Right hindlimb (tissue), 1 donor: ENCODE data around the gene TMX2.
A peak's percentile ranks its signal among the peaks of the same experiment; 100 is the strongest.

Experiments
- DNase-seq: peaks from one replicate; pipeline ENCODE4 v3.0.0-alpha.2; 2018

Gene TMX2

DNA sequence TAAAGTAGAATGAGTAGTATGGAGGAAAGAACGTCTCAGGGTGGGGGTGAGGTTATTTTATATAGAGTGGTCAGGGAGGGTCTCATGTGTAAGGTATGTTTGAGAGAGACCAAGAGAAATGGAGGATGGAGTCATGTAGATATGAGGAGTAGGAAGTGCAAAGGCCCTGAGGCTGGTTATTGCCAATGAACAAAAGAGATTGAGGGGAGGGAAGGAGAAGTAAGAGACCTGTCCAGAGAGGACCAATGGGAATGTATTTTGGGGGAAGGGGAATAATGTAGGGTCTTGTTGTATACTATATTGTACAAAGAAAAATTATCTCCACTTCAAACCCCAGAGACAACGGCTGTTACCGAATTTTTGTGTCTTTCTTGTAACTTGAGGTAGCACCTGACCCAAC lies 59.0 kb downstream of the TMX2 start:
- DNase-seq: no peak

DNA sequence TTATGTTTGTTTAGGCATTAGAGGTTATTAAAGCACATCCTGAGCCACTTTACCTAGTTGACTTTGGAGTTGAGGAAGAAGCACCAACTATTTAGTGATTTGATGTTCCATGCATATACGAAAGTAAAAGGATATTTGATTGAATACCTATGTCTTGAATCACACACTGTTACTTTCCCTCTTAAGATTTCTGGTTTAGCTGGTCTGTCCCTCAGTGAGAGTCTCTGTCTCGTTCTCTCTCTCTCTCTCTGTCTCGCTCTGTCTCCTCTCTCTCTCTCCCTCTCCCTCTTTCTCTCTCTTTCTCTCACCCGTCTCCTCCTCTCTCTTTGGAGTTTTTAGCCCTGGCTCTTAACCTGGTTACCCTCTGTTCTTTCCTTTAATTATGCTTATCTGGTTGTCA lies 60.2 kb downstream of the TMX2 start:
- DNase-seq: no peak

DNA sequence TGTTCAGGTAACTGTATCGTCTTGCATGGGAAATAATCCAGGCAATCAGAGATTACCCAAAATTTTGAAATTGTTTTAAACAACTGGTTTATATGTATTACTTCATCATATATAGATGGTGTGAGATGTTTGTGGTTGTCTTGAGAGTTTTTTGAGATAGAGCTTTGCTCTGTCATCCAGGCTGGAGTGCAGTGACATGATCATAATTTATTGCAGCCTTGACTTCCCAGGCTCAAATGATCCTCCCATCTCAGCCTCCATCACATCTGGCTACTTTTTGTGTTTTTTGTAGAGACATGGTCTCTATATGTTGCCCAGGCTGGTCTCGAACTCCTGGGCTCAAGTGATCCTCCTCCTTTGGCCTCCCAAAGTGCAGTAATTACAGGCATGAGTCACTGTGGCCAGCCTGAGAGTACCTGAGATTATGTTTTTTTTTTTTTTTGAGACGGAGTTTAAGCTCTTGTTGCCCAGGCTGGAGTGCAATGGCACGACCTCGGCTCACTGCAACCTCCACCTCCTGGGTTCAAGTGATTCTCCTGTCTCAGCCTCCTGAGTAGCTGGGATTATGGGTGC lies 60.7 kb downstream of the TMX2 start:
- DNase-seq: no peak

DNA sequence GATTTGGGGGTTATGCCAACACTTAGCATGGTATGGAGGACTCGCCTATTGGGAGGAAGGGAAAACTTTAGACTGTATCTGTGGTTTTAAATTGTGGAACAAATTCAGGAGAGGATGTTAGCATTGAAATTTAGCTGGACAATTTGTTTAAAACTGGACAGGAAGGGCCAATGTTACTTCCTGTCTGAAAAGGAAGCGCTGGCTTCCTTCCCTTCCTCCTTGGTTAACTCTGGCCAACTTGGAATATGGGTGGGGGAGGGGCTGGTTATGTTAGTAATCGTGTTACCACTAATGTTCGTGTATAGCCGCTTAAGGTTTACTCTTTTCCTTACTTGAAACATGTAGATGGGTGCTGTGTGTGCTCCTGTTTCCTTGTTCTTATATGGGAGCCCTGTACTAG lies 63.1 kb downstream of the TMX2 start:
- no peak for DNase-seq

DNA sequence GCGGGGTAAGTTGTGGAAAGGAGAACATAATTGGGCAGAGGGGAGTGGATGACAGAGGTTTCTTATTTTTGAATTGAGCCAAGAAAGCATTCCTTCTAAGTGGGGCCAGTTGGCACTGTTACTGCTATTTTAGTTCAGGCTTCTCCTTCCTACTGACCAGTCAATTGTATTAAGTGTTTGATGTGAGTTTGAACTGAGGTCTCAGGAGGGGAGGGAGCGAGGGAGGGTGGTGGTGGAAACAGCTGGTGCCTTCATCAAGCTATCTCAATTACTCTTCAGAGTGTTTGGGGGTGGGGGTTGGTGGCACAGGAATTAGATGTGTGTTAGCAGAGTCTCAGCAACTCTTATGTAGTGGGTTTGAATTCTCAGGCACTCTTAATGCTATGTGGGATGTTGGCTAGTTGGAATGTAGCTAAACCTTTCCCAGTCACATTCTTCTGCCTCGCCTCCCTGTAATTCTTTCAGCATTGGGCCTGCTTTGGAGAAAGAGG lies 63.7 kb downstream of the TMX2 start:
- DNase-seq: peak; percentile 62

DNA sequence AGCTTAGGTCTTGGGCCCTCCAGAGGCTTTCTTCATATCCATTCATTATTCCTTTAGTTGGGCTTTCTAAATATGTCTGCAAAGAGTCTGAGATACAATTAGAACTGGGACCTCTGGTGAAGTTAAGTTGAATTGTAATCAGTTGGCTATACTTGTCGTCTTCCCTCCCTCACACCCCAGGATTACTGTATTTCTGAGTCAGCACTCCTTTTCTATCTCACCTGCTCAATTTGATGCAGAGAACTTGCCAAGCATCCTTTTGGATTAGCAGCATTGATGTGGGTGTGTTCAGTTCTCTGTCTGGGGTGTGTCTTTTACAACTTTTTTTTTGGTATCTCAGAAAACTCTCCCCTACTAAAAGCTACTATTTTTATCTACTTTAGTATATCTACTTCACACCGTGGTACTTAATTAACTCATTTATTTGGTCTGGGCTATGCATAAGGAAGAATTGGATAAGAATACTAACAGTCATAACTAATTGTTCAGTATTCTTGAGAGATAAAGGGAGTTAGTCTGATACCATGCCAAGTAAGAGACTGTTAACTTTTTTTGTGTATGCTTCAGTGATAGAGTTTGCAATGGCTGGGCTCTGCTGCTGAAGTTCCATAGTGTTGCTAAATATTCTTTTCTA lies 64.3 kb downstream of the TMX2 start:
- DNase-seq: no peak

DNA sequence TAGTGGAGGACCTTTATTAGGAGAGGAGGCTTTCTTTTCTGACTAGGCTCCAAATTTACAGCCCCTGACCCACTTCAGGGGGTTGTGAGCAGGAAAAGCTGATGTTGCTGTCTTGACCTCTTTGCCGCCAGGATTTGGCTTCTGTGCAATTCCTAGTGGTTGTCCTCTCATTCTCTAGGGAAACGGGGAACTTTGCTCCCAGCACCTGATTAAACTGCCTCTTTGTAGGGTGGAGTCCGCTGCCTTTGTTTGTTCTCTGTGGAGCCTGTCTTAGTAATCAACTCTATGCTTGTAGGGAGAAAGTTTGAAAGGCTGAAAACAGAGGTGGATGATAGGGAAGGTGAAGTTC lies 65.5 kb downstream of the TMX2 start:
- no peak for DNase-seq

DNA sequence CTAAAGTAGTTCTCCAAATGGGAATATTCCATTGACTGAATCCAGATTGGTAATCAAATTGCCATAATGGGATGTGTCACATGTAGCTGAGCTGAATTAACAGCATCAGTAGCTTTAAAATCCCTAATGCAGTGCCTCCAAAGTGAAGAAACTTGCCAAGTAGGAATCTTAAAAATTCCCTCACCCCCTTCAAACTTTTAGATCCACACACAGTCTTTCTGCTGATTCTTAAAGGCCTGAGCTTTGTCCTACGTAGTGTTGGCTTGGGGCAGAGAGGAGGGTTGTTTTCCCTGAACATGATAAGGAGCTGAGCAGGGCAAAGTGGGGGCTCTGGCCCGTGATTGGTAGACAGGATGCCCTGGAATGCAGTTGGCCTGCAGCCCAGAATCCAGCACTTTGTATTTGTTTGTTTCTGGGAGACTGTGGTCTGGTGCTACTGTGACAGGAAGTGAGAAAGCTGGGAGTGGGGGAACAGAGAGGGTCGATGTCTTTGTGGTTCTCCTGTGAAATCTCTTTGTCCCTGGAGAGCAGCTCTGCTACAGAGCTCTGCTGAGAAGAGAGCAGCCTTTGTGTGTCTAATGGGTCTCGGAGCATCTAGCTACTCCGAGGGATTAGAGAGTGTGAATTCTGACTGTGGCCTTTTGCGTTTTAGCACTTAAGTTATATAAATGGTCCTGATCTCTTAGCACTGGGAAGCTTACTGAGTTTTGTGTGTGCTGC lies 66.1 kb downstream of the TMX2 start:
- DNase-seq: peak; percentile 95

DNA sequence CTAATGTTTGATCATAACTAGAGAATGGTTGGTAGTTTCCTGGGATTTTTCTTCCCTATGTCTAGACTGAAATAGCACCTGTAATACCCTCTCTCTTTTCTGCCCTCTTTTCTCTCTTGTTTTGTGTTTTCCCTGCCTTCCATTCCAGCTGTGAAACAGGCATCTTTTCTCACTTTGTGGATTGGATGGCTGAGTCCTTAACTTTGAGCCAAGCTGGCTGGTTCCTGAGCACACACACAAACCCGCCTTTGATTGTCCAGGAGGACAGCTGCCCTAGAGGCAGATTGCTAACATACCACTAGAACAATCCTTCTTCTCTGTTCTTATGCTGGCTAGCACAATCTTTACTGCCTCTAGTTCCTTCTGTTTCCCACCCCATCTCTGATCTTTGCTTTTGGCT lies 66.9 kb downstream of the TMX2 start:
- DNase-seq: peak; percentile 61

DNA sequence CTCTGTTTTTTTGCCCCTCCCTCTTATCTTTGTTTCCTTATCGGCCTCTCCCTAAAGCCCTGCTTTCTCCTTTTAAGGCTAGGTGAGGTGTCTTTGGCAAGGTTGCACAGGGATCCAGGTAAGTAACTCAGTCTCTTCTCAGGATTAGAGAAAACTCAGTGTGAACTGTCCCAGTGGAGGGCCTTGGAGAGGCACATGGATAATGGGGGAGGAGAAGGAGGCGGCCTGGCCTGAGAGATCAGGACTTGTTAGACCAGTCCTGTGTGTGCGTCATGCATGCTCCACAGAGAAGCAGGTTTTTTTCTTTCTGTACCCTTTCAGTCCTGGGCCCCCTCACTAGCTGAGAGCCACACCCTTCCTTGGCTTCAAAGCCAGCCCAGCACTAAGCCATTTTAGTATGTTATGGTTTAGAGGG lies 69.1 kb downstream of the TMX2 start:
- no peak for DNase-seq

DNA sequence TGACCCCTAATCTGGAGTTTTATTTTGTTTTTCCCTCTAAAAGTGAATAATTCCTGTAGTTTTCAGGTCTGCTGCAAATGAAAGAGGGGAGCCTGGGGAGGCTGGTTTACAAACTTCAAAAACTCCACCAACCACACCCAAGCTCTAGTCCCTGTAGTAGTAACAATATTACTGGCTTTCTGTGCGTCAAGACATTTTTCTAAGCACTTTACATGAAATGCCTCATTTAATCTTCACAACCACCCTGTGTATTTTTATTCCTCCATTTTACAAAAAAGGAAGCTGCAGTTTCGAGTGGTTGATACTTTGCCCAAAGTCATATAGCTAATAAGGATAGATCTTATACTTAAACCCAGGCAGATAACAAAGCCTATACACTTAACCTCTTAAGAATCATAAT lies 72.7 kb downstream of the TMX2 start:
- DNase-seq: no peak

DNA sequence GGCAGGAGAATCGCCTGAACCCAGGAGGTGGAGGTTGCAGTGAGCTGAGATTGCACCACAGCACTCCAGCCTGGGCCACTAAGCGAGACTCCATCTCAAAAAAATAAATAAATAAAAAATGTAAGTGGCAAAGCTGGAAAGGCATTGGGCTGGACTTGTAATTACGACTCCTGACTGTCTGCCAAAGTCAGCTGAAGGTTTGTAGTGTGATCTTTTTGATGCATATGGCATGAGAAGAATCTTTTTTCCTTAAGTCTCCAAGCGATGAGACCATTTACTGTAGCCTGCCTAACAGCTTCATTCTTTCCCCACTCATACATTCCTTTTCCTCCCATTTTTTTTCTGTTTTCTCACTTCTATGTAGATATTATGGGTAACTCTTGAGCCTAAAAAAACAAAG lies 74.0 kb downstream of the TMX2 start:
- no peak for DNase-seq

DNA sequence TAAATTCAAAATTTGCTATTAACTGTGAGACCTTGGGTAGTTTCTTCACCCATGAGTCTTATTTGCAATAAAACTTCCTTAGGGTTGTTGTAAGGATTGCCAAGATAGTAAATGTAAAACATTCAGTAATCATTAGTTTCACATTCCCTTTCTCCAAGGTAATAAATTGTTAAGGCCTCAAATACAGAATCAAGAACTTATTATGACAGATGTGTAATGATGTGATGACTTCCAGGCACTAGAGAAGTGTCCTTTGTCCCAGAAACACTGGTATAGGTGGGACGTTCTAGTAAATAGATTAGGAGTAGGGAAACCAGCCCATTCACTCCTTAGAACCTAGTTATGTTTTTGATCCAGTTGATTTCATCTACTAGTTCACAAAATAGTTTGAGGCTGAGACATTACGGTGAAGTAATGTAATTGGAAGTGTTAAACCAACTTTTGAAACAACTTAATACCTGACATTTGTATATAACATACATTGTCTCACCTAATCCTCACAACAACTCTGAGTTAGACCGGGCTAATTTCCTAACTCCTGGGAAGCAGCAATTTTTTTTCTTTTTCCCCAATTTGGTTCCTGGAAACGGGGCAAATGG lies 74.7 kb downstream of the TMX2 start:
- no peak for DNase-seq

DNA sequence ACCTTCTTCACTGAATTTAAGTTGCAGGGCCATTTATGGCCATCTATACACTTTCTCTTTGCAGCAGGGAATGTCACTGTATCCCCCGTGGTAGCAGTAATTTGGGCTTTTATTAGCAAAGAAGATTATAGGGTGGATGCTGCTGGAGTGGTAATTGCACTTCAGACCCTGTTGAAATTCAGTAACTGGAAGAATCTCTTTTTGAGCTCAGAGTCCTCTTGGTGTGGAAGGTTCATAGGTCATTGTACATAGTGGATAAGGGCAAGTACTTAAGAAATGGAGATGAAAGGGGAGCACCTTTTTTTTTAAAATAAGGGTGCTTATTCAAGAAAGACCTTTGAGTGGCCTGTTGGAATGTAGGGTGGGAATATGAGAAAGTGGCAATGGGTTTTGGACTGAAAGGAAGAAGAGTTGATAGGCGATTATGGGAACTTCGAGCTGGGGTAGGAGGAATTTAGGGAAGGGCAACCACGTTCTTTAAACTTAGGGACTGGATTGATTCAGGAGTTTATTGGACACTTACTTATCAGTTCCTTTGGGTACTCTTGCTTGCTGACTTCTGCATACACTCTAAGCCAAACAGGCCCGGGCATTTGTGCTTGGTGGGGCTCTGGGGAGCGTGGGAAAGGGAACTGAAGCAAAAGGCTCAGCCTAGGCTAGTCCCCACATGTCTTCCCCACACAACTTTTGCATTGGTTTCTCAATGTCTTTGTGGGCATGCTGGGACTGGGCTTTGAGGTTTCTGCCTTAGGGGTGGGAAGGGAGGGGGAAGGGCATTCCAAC lies 75.7 kb downstream of the TMX2 start:
- no peak for DNase-seq

DNA sequence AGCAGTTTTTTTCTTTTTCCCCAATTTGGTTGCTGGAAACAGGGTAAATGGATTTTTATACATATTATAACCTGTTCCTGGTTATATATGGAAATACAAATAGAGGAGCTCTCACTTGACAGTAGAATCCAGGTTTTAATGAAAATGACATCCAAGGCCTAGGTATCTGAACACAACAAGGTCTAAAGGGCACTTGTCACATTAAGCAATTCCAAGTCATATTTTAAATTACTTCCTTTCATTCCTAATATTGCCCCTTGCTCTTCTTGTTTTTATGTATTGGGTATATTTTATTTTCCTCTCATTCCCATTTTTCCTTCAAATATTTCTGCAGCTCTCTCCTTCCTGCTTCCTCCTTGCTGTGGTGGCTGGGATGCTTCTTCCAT lies 76.3 kb downstream of the TMX2 start:
- DNase-seq: no peak
